ENCODE measurements around the gene EIF3F.

Gene EIF3F

DNA sequence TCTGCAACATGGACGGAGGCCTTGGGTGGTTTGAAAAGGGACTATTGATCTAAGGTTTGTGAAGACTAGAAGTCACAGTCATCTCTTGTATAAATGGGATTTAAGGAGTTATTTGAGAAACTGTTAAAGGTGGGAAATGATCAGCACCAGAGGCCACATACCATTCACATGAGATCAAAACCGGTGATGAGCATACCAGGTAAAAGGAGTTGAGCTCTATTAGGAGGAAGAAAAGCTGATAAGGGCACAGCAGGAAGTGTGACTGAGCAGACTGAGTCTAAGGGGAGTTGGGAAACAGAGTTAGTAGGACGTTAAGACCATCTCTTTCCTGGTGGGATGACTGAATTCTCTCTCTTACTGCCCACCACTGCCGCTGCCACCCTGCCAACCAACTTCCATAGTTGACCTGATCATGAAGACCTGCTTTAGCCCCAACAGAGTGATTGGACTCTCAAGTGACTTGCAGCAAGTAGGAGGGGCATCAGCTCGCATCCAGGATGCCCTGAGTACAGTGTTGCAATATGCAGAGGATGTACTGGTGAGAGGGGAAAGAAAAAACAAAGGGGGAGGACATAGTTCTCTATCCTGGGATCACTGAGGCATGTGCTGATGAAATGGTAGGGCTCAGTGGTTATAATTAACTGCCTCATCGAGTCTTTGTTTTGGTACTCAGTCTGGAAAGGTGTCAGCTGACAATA, 7.6 kb downstream of the EIF3F start:
- no peak for DNase-seq

DNA sequence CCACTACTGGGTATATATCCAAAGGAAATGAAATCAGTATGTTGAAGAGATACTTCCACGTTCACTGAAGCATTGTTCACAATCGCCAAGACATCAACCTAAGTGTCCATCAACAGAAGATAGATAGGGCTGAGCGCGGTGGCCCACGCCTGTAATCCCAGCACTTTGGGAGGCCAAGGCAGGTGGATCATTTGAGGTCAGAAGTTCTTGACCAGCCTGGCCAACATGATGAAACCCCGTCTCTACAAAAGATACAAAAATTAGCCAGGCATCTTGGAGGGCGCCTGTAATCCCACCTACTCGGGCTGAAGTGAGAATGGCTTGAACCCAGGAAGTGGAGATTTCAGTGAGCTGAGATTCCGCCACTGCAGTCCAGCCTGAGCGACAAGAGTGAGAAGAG, 12.7 kb downstream of the EIF3F start:
- no peak for DNase-seq

DNA sequence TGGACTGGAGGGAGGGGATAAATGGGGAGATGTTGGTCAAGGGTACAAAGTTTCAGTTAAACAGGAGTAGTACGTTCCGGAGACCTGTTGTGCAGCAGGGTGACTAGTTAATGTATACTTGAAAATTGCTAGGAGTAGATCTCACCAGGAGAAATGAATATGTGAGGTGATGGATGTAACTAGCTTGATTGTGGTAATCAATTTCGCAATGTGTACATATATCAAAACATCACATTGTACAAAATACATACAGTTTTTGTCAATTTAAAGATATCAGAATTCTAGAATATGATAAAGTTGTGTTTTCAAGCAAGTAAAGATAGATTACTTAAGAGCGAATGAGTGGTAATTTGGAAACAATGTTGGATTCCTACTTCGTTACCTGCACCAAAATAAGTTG, 13.3 kb downstream of the EIF3F start:
- DNase-seq = no peak

DNA sequence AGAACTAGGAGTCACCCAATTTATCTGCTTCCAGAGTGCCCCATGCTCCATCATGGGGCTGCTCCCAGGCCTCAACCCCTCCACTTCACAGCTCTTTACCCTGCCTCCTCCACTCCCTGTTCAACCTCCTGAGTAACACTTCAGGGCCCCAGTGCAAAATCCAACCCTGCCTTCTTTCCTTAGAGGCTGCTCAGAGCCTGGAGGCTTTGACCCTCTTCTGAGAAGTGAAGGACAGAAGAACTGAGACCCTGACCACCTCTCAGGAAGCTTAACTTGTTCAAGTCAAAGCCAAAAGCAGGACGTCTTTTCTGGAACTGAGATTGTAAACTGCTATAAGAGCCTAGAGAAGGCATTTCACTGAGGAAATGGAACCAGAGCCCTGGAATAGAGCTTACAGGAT, 15.5 kb downstream of the EIF3F start:
- DNase-seq = no peak

DNA sequence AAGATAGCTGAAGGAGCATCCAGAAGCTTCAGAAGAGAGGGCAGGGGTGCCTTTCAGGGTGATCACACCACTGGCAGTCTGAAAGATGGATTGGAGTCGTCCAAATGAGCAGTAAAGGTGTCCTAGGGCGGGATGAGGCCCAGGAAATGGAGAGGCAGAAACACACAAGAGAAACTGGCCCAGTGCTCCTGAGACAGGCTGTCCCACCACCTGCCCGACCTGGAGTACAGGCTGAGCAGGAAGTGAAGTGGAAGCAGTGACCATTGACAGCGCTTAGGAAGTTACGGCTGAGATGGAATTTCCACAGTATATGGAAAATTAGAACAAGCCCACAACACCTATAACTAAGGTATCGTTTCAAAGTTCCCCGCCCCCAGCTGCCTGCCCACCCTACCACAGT, 16.1 kb downstream of the EIF3F start:
- DNase-seq = no peak

DNA sequence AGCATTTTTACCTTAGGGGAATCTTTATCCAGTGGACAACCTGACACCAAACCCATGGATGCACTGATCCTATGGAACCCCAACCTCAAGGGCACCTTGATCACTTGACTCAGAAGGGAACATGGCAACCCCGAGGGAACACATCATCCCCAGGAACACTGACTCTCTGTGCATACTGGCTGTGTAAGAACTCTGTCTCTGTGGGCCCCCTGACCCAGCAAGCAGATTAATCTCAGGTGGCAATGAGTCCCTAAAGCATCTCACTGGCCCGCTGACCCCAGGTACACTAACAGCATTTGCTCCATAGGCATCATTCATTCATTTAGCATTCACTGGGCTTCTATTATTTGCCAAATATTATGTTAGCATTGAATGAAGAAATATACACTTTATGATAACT, 16.9 kb downstream of the EIF3F start:
- no peak for DNase-seq

DNA sequence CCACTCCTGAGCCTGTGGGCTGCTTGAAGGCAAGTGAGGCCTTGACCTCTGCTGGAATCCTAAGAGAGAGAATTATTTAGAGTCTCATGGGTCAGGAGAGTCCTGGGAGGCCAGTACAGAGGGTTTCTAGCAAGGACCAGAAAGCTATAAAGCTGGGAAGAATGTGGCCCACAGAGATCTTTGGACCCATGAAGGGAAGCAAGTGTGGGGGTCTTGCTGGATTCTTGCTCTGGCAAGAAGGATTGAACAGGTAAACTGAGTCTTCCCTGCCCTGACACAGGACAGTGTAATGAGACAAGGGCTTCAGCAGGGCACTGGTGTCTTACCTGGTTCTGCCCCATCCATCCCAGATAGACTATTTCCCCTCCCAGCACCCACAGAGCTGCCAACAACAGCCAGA, 18.4 kb downstream of the EIF3F start:
- DNase-seq = no peak

DNA sequence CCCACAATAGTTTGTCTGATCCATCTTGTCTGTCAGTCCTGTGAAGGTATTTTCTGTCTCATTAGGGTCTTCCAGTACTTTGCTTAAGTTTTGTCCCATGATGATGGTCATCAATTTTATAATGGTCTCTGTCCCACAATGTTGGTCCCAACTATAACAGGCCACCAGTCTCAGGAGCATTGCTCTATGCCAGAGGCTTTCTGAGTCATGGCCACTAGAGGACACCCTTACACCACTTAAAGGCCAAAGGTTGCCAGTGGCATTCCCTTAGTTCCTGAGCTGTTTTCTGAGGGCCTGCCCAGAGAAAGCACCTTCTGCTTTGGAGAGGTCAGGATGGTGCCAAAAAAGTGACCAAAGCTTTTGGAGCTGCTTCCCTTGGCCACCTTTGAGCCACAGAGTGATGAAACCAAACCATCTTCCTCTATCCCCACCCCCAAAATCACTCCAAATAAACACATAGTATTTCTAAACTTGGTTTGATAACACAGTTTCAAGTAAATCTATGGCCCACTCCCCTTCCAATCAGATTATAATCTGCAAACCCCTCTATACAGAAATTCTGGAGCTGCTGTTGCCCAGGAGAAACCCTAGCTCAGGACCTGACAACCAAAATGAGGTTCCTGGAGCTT, 19.3 kb downstream of the EIF3F start:
- peak; percentile 72 for DNase-seq

DNA sequence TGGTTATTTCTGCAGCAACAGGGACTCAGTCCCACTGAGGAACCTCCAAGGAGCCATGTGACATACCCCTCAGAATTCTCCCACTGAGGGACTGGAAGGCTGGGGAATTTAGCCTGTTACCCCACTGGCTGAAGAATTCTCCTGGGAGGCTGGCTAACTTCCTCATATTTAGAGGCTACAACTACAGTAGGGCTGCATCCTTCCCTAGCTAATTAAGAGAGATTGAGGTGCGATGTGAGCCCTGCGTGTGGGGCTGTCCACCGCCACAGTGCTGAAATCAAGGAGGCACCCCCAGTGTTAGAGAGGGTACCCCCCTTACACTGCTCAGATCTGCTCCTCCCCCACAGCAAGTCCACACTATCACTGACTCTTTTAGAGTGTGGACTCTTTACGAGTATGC, 21.1 kb downstream of the EIF3F start:
- DNase-seq = no peak

DNA sequence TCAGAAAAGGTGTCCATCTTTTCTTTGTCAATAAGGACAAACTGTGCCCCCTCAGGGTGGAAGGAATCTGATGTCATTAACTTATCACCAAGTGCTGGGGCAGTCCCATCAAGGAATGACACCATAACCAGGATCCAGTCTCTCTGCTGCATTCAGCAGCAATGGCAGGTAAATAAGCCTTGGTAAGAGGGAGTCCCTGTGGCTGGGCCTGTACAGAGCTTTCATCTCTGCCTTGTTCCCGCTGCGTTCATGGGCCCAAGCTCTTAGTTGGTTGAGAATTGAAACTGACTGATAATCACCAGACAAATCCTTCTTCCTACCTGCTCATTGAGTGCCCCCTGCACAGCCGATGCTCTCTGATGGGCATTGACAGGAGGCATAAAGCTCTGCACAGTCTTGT, 22.7 kb downstream of the EIF3F start:
- DNase-seq = no peak

DNA sequence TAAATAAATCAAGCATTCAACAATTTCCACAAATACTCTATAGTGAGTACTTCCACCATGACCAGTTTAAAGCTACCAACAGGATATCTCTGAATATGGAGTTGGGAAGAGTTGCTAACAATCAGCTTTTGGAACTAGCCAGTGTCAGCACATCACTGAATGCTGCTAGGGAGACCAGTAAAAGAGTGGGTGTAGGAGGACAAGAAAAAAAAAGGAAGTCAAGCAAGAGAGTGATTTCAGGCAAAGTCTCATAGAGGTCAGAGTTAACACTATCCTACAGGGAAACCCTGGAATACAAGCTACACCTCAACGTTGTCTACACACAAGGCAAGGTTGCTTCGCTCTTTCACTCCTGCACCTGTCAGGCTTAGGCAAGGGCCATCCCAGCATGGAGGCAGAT, 24.2 kb downstream of the EIF3F start:
- no peak for DNase-seq

DNA sequence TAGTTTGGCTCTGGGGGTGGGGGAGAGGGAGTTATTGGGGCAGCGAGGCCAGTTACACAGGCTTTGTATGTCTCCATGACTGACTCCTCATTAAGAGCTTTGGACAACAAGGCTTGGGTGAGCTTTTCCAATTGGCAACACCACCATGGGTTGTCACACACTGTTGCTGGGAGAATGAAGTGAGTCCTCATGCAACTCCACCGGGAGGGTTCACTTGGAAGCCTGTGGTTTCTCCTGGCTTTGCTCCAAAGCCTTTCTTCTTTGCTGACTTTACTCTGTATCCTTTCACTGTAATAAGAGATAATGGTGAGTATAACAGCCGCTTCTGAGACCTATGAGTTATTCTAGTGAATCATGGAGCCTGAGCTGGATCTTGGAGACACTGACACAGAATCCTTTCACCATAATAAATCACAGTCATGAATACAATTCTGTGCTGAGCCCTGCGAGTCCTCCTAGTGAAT, 24.9 kb downstream of the EIF3F start:
- peak; percentile 98 for DNase-seq

DNA sequence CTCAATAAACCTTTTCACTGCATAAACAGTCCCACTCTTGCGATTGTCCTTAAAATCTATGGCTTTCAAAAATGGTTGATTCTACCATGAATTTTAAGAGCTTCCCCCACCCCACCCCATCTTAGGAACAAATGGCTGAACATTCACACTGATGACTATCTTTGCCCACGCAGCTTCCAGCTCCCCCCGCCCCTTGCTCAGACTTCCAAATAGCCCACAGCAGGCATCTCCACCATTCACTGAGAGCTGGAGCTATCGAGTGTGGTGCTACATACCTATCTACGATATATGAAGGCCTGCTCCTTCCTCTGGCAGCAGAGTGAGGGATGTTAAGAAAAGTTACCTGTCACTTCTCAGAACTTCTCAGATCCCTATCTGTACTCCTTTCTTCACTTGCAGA, 26.7 kb downstream of the EIF3F start:
- DNase-seq = no peak

DNA sequence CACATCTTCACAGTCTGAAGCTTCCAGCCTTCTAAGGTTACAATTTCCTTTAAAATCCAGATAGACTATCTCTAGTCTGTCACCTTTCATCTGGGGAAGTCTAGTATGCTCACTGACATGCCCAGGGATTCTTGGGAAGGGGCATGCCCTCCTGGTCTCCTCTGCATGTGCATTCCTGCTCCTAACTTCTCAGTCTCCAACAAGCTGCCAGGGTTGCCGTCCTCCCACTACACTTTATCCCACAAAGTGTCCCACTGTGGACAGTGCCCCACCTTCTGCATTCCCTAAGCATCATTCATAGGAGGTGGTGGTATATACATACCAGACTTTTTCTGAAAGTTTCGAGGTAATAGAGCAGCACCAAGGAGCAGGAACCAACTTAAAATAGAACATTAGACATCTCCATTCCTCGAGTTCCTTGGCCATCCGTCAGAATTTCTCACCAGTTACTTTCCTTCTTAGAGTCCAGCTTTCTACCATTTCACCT, 28.7 kb downstream of the EIF3F start:
- peak; percentile 78 for DNase-seq

DNA sequence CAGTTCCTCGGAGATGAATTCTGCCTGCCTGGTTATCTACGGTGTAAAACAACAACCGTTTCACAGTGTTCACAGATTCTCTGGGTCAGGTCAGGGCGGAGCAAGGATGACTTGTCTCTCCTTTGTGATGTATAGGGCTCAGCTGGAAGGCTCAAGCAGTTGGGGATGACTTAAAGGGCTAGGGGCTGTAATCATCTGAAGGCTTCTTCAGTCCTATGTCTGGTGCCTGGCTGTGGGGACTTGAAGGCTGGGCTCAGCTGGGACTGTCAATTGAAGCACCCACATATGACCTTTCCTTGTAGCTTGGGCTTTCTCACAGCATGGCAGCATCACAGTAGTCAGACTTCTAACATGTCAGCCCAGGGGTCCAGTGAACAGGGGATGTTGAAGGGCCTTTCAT, 29.3 kb downstream of the EIF3F start:
- no peak for DNase-seq

DNA sequence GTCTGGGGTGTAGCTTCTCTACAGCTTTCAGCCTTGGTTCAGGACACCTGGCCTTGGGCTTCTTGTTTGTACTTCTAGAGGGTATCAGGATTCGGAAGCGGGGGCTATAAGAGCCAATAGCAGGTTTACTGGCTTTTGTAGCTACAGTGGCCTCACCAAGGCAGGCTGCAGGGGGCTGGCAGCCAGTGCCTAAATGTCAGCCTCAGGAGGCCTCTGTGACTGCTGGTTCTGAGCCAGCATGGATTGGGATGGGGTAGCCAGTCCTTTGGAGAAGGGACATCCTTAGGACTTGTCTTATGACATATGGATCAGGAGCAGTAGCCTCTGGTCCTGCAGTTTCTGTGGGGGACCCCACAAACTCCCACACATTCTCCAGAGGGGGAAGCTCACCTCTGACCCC, 29.9 kb downstream of the EIF3F start:
- DNase-seq = no peak

DNA sequence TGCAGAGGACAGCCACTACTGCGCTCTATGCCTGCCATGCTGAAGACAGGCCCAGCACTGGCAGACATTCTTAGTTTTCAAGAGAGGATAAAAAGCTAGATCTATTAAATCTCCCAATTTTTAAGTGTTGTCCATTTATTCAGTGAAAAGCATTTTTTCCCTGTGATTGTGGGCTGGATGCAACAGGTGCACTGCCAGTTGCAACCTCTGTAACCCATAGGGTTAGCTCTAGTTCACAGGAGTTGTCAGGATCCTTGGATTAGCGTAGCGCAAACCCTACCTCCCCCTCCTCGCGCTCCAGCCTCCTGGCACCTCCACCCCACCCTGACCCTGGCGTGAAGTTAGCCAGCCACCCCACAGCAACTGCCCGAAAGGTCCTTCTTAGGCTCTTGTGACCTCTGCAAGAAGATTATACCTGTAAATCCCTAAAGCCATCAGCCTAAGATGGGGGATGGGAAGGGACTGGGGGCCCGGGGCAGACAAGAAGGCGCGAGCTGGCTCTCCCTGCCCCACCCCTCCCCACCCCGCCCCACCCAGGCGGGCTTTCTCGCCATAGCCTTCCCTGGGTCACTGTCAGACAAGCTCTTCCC, 30.9 kb downstream of the EIF3F start:
- DNase-seq = no peak

DNA sequence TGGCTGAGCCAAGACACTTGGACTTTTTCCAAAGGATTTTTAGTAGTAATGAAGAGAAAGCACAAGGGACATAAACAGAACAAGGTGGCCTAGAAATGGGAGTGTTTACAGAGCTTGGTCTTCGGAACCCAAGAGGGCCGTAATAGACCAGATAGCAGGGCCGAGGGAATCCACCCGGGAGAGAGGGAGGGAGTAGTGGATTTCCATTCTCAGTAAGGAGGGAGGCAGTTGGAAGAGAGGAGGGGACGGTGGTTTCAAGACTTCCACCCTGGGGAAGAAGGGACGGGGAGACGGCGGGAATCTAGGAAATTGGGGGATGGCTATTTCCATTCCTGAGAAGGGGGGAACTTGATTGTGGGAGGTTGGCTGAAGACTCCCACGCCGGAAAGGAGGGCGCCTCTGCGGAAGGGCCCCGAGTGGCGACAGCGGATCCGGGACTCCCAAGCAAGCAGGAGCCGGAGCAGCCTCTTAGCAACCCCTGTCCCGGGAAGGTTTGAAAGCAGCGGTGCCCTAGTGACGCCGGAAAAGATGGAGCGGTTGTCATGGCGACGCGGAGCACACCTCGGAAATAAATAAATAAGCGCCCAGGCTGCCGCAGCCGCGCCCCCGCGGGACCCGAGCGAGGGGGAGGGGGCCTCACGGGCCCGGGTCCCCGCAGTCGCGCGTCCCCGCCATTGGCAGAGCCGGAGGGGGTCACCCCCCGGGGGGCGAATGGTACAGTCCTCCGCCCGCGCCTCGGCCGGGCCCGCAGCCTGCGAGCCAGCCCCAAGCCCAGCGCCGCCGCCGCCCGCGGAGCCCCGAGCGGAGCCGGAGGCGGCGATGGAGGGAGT, 31.6 kb downstream of the EIF3F start:
- peak; percentile 60 for DNase-seq

DNA sequence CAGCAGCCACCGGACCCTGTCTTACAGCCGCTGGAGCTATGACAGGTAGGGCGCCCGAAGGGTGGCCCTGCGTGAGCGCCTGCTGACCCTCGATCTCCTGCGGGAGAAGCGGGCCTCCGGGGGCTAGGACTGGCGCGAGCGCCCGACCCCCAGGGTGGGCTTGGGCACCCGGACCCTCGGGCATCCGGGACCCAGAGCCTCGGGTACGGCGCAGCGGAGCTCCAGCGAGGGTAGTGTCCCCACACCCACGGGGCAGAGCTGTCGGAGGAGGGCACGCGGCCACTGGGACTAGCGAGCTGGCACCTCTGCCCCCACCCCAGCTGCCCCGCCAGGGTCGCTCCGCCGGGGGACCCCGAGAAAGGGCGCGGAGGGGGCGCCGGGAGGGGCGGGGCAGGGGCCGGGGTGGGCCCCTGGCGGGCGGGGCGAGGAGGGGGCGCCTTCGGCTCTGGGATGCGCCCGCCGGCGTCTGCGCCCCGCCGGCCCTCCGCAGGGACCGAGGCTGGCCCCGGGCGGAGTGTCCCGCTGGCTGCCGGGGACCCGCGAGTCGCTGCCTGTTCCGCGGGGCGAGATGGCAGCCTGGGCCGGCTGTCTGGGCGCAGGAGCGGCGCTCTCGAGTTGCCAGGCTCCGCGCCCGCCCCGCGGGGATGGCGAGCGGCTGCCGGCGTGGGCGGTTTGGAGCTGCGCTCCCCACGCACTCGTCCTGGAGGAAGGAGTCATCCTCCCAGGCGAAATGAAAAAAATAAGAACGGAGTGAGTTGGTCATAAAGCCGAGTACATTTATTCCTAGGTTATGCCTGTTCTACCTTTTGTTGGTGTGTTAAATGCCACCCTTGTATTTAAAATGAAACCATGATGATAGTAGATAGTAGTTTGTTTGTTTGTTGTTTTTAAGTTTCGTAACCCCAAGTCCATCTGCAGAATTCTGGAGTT, 32.4 kb downstream of the EIF3F start:
- no peak for DNase-seq

DNA sequence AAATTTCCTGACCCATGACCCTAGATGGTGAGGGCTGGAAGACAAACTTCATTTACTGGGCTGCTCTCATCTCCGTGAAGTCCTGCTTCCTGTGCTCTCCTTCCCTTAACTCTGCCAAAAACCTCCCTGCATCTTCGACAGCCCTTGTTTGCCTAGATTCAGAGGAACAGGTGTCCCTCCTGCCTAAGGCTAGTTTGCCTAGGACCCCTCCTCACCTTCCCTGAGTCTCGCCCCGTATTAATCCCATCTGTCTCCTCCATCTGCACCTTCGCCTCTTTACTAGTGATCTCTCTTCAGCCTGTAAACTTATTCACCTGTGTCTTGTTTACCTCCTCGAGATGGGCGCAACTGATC, 33.1 kb downstream of the EIF3F start:
- DNase-seq = no peak

DNA sequence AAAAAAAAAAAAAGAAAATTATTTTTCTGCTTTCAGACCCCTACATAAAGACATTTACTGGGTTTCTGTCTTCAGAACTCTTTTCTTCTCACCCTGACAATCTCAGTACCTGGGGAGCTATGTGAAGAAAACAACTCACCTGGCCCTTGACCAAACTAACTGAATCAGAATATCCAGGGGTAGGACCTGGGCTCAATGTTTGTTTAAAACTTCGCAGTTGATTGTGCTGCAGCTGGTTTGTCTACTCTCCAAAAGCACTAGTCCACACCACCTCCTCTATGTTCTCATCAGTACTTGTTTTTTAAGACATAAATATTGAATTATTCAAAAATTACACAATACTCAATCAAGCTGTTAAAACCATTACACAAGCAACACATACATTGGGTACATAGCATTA, 34.8 kb downstream of the EIF3F start:
- no peak for DNase-seq

DNA sequence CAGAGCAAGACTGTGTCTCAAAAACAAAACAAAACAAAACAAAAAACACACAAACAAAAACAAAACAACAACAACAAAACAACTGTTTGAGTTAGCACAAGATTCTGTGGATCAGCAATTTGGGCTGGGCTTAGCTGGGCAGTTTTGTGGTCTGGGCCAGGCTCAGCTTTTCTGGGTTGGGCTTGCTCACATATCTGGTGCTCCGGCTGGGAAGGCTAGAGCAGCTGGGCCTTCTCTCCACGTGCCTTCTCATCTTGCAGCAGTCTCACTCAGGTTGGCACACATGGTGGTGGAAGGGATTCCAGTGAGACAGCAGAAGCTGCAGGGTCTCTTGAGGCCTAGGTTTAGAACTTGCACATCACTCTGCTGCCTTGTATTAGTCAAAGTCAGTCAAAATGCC, 35.7 kb downstream of the EIF3F start:
- peak; percentile 17 for DNase-seq

Data from fibroblast of upper back skin (primary cell).